Measurements from ENCODE around the gene AGPAT1. TPM values are rescaled to one million over a fixed set of nuclear protein-coding genes. Genes with fewer than 3 reads are reported as not detected.

AGPAT1 gene
- polyA plus RNA-seq, 1 donor (not counting 4 experiments of a cell fraction or from before 2014, with no cell fraction given): 46.4 TPM

DNA sequence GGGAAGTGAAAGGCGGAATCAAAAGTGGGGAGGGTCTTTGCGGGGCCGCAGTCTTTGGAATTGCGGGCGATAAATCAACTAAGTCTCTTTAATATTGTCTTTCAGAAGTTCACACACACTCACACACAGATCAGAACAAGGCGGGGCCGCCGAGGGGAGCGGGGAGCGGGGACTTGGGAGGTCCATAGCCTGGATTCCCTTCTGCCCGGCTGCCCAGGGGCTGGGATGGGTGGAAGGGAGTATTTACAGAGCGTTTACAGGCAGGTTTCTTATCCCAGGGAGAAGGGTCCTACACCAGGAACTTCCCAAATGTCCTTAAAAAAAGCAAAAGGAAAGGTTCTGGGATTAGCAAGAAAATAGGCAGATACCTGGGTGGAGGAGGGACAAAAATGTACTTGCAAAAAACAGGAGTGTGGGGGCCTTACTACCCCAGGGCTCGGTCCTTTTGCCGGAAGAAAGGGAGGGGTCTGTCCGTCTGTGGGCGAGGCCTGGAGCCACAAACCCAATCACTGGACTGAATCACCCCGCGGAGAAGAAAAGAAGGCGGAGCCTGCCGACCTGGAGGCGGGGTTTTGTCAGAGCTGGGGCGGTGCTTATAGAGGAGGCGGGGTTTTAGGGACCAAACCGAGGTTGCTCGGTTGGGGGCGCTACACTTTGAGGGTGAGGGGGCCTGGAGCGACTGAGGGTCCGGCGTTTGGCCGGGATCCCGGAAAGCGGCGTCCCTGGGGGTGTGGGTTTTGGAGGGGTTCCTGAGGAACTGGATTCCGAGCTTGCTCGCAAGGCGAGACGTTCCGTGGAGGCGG, 27.4 kb downstream of the AGPAT1 start:
- H4K20me1 ChIP-seq (ENCODE audit: control insufficient read depth, extremely low read depth, insufficient read depth, low read length): no peaks in the 10 kb centered on the region
- H3K4me2 ChIP-seq (ENCODE audit: control insufficient read depth, extremely low read depth, insufficient read depth, low read depth, low read length): peak overlapping the region; percentile 94
- peak overlapping the region; percentile 81 for H2AFZ ChIP-seq (ENCODE audit: control insufficient read depth, low read length)
- H3K79me2 ChIP-seq (ENCODE audit: control insufficient read depth, insufficient read depth, low read length): no peaks in the 10 kb centered on the region
- H3K9ac ChIP-seq (ENCODE audit: control insufficient read depth, extremely low read depth, insufficient read depth, low read length): peak overlapping the region; percentile 71
- peaks cover 4% of the 10 kb centered on the region for H3K27me3 ChIP-seq (ENCODE audit: control insufficient read depth, extremely low read depth, insufficient read depth, low read length)
- H3K4me1 ChIP-seq (ENCODE audit: control insufficient read depth, extremely low read depth, insufficient read depth, low read length): peaks cover 12% of the 10 kb centered on the region
- H3K27ac ChIP-seq (ENCODE audit: control insufficient read depth, insufficient read depth, low read length): peak overlapping the region; percentile 54
- no peaks in the 10 kb centered on the region for H3K9me1 ChIP-seq (ENCODE audit: control insufficient read depth, extremely low read depth, insufficient read depth, low read length)
- dilution Hi-C loops (cut with MboI; ENCODE audit: extremely low pct_ligation_motif_present, low sequenced_read_pairs): no loop called here
- peak overlapping the region; percentile 46 to 82 (median 66) for H3K4me3 ChIP-seq (ENCODE audit: control insufficient read depth in 2 of 3, extremely low read depth in 1 of 3, insufficient read depth in 2 of 3, low read depth in 1 of 3, low read length in 3 of 3)
- no peaks in the 10 kb centered on the region for H3K36me3 ChIP-seq (ENCODE audit: control insufficient read depth in 2 of 2, extremely low read depth in 1 of 2, insufficient read depth in 2 of 2, low read length in 2 of 2)
- no peak for TF ChIP-seq EZH2 (IDR thresholded peaks at IDR 0.05; ENCODE audit: low read length)
- TF ChIP-seq CTCF (optimal IDR thresholded peaks at IDR 0.05 in 1 of 3, IDR thresholded peaks at IDR 0.05 in 1 of 3, conservative IDR thresholded peaks at IDR 0.05 in 1 of 3; ENCODE audit: extremely low read depth in 1 of 3, insufficient read depth in 2 of 3, low read length in 3 of 3): peak; percentile 45 to 58 (median 47)
- FAIRE-seq (no peak), DNase-seq (ENCODE audit: low read depth, low spot score) (no peak)
- H3K9me3 ChIP-seq (ENCODE audit: control insufficient read depth, low read depth, low read length): no peaks in the 10 kb centered on the region

DNA sequence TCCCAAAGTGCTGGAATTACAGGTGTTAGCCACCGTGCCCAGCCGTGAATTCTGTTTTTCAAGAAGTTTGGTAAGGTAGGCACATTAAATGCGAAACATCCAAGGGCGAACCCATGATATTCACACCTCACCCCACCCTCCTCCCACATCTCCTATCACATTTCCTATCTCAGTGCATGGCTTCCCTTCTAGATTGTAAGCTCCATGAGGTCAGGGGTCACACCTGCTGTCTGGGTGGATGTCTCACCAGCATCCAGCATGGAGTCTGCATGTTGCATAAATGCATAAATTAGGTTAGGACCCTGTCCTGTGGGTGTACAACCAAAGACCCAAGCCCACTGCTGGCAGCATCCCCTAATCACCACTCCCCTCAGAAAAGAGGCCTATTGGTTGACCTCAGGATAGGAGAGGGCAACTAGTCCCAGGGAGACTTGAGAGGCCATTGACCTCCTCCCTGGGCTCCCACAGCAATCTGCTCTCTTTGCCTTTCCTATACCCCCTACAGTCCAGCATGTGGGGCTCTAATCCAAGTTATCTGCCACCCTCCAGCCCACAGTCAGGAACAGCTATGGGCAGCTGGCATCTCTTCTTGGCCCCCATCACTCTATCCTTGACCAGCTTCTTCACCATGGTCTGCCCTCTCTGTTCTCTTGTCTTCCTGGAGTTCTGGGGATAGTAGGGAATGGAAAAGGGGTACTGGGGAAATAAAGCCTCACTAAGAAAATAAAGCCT, 28.3 kb downstream of the AGPAT1 start:
- no peaks in the 10 kb centered on the region for H3K9me3 ChIP-seq (ENCODE audit: control insufficient read depth, low read depth, low read length)
- H3K36me3 ChIP-seq (ENCODE audit: control insufficient read depth in 2 of 2, extremely low read depth in 1 of 2, insufficient read depth in 2 of 2, low read length in 2 of 2): no peaks in the 10 kb centered on the region
- peaks cover 4% of the 10 kb centered on the region for H3K4me1 ChIP-seq (ENCODE audit: control insufficient read depth, extremely low read depth, insufficient read depth, low read length)
- dilution Hi-C loops (cut with MboI; ENCODE audit: extremely low pct_ligation_motif_present, low sequenced_read_pairs): no loop called here
- H3K4me3 ChIP-seq (ENCODE audit: control insufficient read depth in 2 of 3, extremely low read depth in 1 of 3, insufficient read depth in 2 of 3, low read depth in 1 of 3, low read length in 3 of 3): no peak overlapping the region
- peaks cover 4% of the 10 kb centered on the region for H3K27me3 ChIP-seq (ENCODE audit: control insufficient read depth, extremely low read depth, insufficient read depth, low read length)
- H3K4me2 ChIP-seq (ENCODE audit: control insufficient read depth, extremely low read depth, insufficient read depth, low read depth, low read length): peak overlapping the region; percentile 94
- no peaks in the 10 kb centered on the region for H4K20me1 ChIP-seq (ENCODE audit: control insufficient read depth, extremely low read depth, insufficient read depth, low read length)
- no peaks in the 10 kb centered on the region for H3K79me2 ChIP-seq (ENCODE audit: control insufficient read depth, insufficient read depth, low read length)
- no peak overlapping the region for H3K27ac ChIP-seq (ENCODE audit: control insufficient read depth, insufficient read depth, low read length)
- TF ChIP-seq CTCF (optimal IDR thresholded peaks at IDR 0.05 in 1 of 3, IDR thresholded peaks at IDR 0.05 in 1 of 3, conservative IDR thresholded peaks at IDR 0.05 in 1 of 3; ENCODE audit: extremely low read depth in 1 of 3, insufficient read depth in 2 of 3, low read length in 3 of 3) (no peak), EZH2 (IDR thresholded peaks at IDR 0.05; ENCODE audit: low read length) (no peak)
- no peaks in the 10 kb centered on the region for H3K9me1 ChIP-seq (ENCODE audit: control insufficient read depth, extremely low read depth, insufficient read depth, low read length)
- FAIRE-seq (no peak), DNase-seq (ENCODE audit: low read depth, low spot score) (no peak)
- H3K9ac ChIP-seq (ENCODE audit: control insufficient read depth, extremely low read depth, insufficient read depth, low read length): no peak overlapping the region
- H2AFZ ChIP-seq (ENCODE audit: control insufficient read depth, low read length): no peak overlapping the region

Measured in keratinocyte (primary cell).